Activated T-cell treated with anti-CD3 and anti-CD28 coated beads for 4 hours (primary cell): Measurements from ENCODE around the gene SMAD6.
"Not testable (repeated sequence)": the region's sequence is repeated elsewhere in the genome, so short reads cannot be mapped to it uniquely, and the experiment has no call there.

ENCODE experiments used
- DNase-seq: peaks from one replicate; pipeline ENCODE4 v3.0.0-alpha.2; 2020

SMAD6 gene

GRCh38 chr15:66801266-66801665 is 99.2 kb downstream of the SMAD6 start:
- no peak for DNase-seq

DNA sequence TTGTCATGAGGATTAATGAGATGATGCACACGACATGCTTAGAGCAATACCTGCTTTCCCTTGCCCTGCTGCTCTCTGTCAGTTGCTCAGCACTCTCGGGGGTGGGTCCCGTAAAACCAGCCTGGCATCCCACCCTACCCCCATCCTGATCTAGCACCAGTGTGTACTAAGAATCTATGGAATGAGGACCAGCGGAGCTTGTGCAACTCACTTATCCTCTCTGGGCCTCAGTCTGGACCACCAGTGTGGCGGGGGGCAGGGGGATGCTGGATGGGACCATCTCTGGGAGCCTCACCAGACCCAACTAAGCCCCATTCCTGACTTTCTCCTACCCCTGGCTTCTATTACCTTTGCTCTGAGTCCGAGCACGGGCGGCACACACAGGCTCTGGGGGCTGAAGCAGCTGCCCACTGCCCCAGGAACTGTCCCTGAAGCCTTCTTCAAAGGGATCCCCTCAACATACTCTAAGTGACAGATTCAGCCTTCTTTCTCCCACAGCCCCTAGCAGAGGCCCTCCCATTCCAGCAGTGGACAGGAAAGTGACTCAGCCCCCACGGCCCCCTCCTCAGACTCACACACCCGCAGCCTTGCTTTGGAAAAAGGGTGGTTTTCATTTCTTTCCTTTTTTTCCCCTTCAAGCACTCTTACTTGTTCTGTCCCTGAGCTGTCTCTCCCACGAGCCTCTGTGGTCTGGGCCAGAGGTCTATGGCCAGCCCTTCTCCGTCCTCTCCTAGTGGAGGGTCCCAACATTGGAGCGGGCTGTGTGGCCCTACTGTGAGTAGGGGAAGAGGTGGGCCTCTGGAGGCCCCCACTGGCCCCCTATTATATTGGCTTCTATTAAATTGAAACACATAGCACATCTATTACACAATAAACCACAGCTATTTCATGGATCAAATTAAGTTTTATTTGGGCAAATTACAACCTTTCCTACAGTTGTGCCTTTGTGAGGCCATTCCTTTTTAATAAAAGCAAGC is 100.3 kb downstream of the SMAD6 start:
- DNase-seq: no peak

DNA sequence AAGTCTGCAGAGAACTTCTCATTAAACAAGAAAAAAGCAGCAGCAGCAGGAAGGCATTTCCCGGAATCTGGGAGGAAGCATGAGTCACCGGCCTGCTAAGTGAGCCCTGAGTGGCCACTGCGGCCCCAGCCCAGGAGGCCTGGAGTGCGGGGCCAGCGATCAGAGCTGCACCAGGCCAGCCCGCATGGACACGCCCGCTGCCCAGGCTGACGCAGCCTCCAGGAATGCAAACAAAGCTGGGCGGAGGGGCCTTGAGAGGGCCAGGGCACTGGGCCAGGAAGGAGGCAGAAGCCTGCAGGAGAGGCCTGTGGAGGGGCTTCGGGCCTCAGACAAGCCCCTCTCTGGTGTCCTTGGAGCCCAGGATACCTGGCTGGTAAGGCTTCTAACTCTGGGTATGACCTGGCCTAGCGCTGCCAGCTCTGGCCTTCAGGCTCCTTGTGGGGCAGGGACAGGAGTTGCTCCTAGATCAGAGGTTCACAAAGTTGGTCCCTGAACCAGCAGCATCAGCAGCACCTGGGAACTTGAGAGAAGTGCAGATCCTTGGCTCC is 101.2 kb downstream of the SMAD6 start:
- no peak for DNase-seq

DNA sequence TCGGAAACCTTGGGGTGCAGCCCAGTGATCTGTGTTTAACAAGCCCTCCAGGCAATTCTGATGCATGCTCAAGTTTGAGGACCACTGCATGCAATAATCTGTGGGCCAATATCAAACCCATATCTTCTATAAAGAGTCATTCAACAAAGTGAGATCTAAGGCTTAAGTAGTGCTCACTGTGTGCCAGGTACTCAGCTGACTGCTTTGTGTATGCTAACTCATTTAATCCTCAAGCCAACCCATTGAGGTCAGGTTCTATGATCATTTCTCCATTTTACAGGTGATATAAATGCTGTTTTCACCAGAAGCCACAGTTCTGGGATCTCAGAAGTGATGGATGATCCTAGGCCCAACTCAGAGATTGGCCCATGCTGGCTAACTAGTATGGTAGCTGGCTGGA is 101.7 kb downstream of the SMAD6 start:
- no peak for DNase-seq

DNA sequence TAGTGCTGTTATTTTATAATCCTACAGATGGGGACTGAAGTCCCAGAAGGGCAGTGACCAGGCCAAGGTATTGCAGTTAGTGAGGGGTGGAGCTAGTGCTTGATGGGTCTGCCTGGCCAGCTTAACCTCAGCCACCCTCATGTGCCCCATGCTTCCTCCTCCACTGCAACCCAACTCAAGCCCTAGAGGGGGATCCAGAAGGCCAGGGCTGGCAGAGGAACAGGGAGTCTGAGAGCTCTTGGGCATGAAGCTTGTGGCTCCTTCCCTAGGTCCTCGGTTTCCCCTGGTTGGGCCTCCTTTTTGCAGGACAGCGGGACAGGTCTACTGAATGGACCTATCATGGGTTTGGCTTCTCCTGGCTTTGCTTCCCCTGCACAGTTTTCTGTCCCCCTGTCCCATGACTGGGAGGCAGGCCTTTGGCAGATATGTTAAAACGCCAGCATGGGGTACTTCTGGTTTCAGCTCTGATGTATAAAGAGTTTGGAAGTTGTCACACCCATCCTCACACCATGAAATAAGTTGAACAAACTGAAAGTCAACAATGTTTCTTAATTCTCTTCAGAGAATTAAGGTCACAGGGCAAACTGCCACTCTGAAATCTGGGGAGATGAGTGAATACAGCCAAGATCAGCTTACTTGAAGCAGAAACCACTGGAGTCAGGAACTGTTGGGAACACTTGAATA is 103.3 kb downstream of the SMAD6 start:
- DNase-seq: no peak

GRCh38 chr15:66808181-66808824 is 106.3 kb downstream of the SMAD6 start:
- DNase-seq: no peak

GRCh38 chr15:66809664-66810063 is 107.6 kb downstream of the SMAD6 start:
- no peak for DNase-seq

DNA sequence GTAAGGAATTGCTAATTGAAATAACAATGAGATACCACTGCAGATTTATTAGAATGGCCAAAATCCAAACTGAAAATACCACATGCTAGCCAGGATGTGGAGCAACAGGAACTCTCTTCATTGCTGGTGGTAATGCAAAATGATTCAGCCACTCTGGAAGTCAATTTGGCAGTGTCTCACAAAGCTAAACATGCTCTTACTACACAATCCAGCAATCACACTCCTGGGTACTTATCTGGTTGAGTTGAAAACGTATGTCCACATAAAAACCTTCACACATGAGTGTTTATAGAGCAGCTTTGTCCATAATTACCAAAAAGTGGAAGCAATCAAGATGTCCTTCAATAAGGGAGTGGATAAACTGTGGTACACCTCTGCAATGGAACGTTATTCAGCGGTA is 113.3 kb downstream of the SMAD6 start:
- DNase-seq: no peak

DNA sequence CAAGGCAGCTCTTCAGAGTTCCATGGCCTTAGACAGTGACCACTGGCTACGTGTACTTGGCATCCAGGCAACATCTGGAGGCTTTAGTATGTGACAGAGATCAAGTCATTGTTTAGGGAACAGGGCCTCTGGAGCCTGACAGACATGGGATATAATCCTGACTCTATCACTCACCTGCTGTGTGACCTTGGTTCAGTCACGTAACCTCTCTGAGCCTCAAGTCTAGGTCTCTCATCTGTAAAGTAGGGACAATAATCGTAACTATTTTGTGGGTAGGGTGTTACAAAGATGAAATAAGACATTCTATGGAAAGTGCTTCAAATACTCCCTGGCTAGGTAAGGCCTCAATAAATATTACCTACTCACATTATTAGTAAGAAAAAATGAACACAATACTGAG is 114.2 kb downstream of the SMAD6 start:
- DNase-seq: no peak

GRCh38 chr15:66819084-66819483 is 117.0 kb downstream of the SMAD6 start:
- DNase-seq: no peak

GRCh38 chr15:66820481-66821176 is 118.6 kb downstream of the SMAD6 start:
- DNase-seq: no peak

DNA sequence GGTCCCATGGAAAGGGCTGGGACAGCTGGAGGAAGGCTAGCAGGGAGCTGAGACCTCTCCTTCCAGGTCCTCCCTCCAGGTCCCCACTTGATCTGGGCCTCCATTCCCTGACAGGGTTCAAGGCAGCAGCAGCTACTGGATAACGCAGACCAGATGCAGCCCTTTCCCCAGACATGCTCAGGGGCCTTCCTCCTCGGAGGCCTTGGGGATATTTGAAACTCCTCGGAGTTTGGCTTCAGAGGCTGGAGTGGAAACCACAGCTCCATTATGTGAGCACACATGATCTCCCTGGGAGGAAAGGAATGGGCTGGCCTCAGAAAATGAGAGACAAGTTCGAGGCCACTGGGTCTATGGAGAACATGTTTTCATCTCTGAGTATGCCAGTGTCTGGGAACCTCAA is 119.3 kb downstream of the SMAD6 start:
- no peak for DNase-seq

DNA sequence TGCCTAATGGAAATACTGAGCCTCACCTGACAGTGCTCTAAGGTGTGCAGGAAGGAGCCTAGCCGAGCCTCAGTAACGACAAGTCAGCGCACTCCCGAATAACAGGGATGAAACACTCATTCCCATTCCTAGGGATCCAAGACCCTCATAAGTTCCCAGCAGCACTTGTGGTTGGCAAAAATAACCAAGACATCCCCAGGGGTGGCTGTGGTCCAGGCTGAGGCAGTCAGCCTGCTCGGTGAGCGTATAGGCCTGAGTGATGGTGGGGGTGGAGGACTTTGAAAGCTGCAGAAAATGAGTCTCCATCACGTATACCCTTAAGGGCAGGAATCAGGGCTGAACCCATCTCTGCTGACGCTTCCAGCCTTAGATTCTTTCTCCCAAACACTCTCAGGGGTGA is 120.1 kb downstream of the SMAD6 start:
- DNase-seq: no peak

GRCh38 chr15:66822576-66822975 is 120.5 kb downstream of the SMAD6 start:
- DNase-seq: no peak

DNA sequence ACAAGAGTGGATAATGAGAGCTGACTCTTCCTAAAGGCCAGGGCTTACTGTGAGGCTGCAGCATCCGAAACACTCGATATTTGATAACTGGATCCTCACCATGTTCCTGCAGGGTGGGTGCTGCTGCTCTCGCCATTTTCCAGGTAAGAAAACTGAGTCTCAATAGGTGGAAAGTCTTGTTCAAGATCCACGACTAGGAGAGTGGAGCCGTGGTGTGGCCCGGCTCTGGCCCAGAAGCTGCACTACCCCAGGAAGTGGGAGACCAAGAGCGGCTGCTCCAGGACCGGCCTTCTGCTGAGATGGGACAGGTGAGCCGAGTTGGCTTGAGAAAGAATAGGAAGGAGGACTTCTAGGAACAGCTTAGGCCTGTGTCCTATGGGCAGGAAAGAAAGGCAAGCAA is 121.6 kb downstream of the SMAD6 start:
- DNase-seq: no peak

GRCh38 chr15:66824424-66824823 is 122.4 kb downstream of the SMAD6 start:
- DNase-seq: no peak

- DNase-seq: no peak
Observed at GRCh38 chr15:66825139-66825538, 123.1 kb downstream of the SMAD6 start.

DNA sequence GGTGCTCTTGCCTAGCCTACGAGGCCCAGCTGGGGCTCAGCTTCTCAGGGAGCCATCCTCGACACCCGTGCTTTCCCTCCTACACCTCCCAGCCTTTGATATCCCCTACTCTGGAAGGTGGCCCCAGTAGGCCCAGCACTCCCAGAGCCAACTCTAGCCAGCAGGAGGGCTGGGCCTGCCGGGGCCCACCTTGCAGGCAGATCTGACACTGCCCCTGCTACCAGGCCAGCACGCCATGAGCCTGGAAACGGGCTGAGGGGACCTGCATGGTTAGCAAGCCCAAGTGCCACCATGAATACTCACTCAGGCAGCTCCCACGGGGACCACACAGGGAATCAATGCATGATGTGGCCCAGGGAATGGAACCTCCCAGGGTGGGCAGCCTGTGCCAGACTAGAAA is 123.7 kb downstream of the SMAD6 start:
- DNase-seq: no peak

DNA sequence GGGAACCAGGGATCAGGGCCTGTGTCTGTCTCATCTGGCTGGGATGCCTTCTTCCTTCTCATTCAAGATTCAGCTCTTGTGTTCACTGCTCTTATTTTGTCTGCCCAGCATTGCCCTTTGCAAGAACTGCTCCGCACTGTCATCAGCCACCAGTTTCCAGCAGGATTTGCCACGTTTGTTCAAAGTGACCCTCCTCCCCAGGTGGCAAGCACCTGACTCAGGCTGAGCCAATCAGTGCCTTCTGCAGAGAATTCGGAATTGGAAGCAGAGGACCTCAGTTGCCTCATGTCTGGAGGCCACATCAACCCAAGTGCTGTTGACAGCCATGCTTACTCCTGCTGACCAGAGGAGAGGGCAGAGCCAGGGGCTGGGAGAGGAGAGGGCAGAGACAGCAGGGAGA is 124.5 kb downstream of the SMAD6 start:
- no peak for DNase-seq

DNA sequence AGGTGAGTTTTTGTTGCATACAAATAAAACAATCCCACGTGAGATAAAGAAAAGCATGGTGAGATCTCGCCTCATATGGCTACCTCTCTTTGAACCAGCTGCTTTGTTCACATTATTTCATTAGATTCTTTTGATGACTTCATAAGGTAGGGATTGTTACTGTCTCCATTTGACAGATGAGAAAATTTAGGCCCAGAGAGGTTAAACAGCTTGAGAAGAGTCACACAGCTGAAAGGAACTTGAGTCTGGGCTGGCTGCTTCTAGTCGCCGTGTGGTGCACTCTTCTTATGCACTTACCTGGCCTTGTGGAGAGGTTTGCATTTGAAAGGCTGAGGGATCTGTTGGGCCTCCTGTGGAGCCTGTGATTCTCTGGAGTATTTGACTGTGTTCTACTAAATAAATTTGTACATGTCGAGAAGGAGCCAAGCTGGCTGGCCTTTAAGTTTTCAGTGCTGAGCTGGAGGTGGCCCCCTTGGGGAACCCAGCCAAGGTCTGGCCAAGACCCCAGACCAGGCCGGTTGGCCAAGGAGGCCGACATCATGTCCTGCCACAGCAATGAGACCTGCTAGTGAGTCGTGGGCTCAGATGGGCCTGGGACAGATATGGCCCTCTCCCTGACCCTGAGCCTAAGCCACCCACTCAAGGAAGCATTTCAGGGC is 125.1 kb downstream of the SMAD6 start:
- no peak for DNase-seq

DNA sequence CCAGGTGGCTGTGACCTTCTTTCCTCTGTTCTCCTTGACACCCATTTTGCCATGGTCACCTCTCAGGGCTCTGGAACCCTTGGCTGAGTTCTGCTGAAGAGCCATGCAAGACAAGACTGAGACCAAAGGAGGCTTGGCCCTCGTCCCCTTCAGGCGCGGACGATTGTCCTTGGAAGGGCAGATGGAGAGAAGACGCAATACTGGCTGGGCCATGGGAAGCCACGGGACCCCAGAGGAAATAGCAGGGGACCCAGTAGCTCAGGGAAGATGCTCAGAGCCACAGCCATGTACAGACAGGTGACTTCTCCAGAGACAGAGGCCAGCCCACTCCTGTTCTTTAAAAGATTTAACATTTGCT is 125.6 kb downstream of the SMAD6 start:
- DNase-seq: no peak

- not testable (repeated sequence) for DNase-seq
Observed at GRCh38 chr15:66828817-66829541, 126.9 kb downstream of the SMAD6 start.
